OCI-LY1 (cell line): ENCODE data around the gene FNTB.

Experiments
- H2AFZ ChIP-seq: fragments of 200-600 bp; sonication (generic), shearing (Covaris generic); 2 replicates; pipeline ENCODE4 v1.6.0; 2014; ENCODE audit warnings: antibody characterized with exemption, mild to moderate bottlenecking, low read length
- H3F3A ChIP-seq: fragments of 200-600 bp; sonication (generic), shearing (Covaris generic); 2 replicates; pipeline ENCODE4 v1.6.0; 2014; ENCODE audit warnings: mild to moderate bottlenecking, antibody characterized with exemption, low read length, moderate library complexity; ENCODE audit not compliant: insufficient read depth
- H3K27ac ChIP-seq: fragments of 200-600 bp; sonication (generic); 2 replicates; pipeline ENCODE4 v1.5.1; 2014; ENCODE audit warnings: low read length, mixed run types, mild to moderate bottlenecking, low read depth; ENCODE audit not compliant: poor library complexity, severe bottlenecking
- H3K27me3 ChIP-seq: fragments of 200-600 bp; sonication (generic); 2 replicates; pipeline ENCODE4 v1.6.0; 2014; ENCODE audit warnings: antibody characterized with exemption, mild to moderate bottlenecking, low read length, moderate library complexity; ENCODE audit not compliant: insufficient read depth
- H3K36me3 ChIP-seq: fragments of 200-600 bp; sonication (generic); 2 replicates; pipeline ENCODE4 v1.6.1; 2014; ENCODE audit warnings: mild to moderate bottlenecking, antibody characterized with exemption, low read length, moderate library complexity, mixed read lengths; ENCODE audit not compliant: insufficient read depth
- H3K4me1 ChIP-seq: fragments of 200-600 bp; sonication (generic); 2 replicates; pipeline ENCODE4 v1.5.1; 2014; ENCODE audit warnings: mild to moderate bottlenecking, low read length, moderate library complexity; ENCODE audit not compliant: insufficient read depth, severe bottlenecking
- H3K4me2 ChIP-seq: fragments of 200-600 bp; sonication (generic), shearing (Covaris generic); 2 replicates; pipeline ENCODE4 v1.6.1; 2014; ENCODE audit warnings: low read length
- H3K4me3 ChIP-seq: fragments of 200-600 bp; sonication (generic); 2 replicates; pipeline ENCODE4 v1.5.1; 2014; ENCODE audit warnings: low read length, low read depth, mild to moderate bottlenecking, mixed read lengths; ENCODE audit not compliant: poor library complexity, severe bottlenecking
- H3K79me2 ChIP-seq: fragments of 200-600 bp; shearing (Covaris generic); 2 replicates; pipeline ENCODE4 v1.6.1; 2016; ENCODE audit warnings: mixed run types, low read length, mixed read lengths; ENCODE audit not compliant: insufficient read depth
- H3K9ac ChIP-seq: fragments of 200-600 bp; sonication (generic), shearing (Covaris generic); 2 replicates; pipeline ENCODE4 v1.6.1; 2014; ENCODE audit warnings: mild to moderate bottlenecking, low read length, mixed read lengths
- H3K9me2 ChIP-seq: fragments of 200-600 bp; sonication (generic), shearing (Covaris generic); 2 replicates; pipeline ENCODE4 v1.6.1; 2014; ENCODE audit warnings: low read depth, mild to moderate bottlenecking, low read length, mixed read lengths
- H3K9me3 ChIP-seq: fragments of 200-600 bp; shearing (Covaris generic); 2 replicates; pipeline ENCODE4 v1.6.1; 2014; ENCODE audit warnings: low read length, mixed read lengths
- H4K20me1 ChIP-seq: fragments of 200-600 bp; sonication (generic), shearing (Covaris generic); 2 replicates; pipeline ENCODE4 v1.6.0; 2016; ENCODE audit warnings: mild to moderate bottlenecking, low read length; ENCODE audit not compliant: insufficient read depth
- CTCF ChIP-seq: fragments of 200-600 bp; sonication (generic), shearing (Covaris generic); IDR thresholded peaks from 2 replicates; pipeline ENCODE4 v1.5.1; 2017; ENCODE audit warnings: mild to moderate bottlenecking, antibody characterized with exemption, low read length, moderate library complexity, mixed read lengths
- EZH2 ChIP-seq: fragments of 200-600 bp; sonication (generic), shearing (Covaris generic); IDR thresholded peaks from 2 replicates; pipeline ENCODE4 v1.8.0; 2017; ENCODE audit warnings: borderline replicate concordance, mixed run types, mild to moderate bottlenecking, antibody characterized with exemption, low read length, moderate library complexity, mixed read lengths

The FNTB gene

GRCh38 chr14:65041434-65041915, 54.8 kb downstream of the FNTB start:
- Histone ChIP-seq H3K27ac (no peak overlapping the region), H3F3A (no peaks in the 10 kb centered on the region), H4K20me1 (no peaks in the 10 kb centered on the region), H3K27me3 (no peaks in the 10 kb centered on the region), H3K36me3 (peaks cover 21% of the 10 kb centered on the region), H2AFZ (no peak overlapping the region), H3K4me2 (no peak overlapping the region), H3K79me2 (no peaks in the 10 kb centered on the region), H3K9ac (no peak overlapping the region), H3K9me2 (no peaks in the 10 kb centered on the region), H3K4me1 (peaks cover 6% of the 10 kb centered on the region), H3K4me3 (no peak overlapping the region), H3K9me3 (no peaks in the 10 kb centered on the region)
- TF ChIP-seq EZH2 = no peak
- no peak for TF ChIP-seq CTCF

- Histone ChIP-seq H3K27me3 (no peaks in the 10 kb centered on the region), H4K20me1 (no peaks in the 10 kb centered on the region), H3K79me2 (no peaks in the 10 kb centered on the region), H3K27ac (no peak overlapping the region), H3K4me1 (peaks cover 6% of the 10 kb centered on the region), H3F3A (no peaks in the 10 kb centered on the region), H3K4me2 (no peak overlapping the region), H3K36me3 (peaks cover 21% of the 10 kb centered on the region), H3K4me3 (no peak overlapping the region), H2AFZ (no peak overlapping the region), H3K9me2 (no peaks in the 10 kb centered on the region), H3K9ac (no peak overlapping the region), H3K9me3 (no peaks in the 10 kb centered on the region)
- TF ChIP-seq EZH2 = no peak
Measured at GRCh38 chr14:65042296-65042695, 55.6 kb downstream of the FNTB start.

GRCh38 chr14:65042731-65043372, 56.2 kb downstream of the FNTB start:
- no peak overlapping the region for H3K27ac ChIP-seq
- H3K4me1 ChIP-seq = peaks cover 6% of the 10 kb centered on the region
- H3K36me3 ChIP-seq = peaks cover 21% of the 10 kb centered on the region
- H3K9ac ChIP-seq = no peak overlapping the region
- no peak overlapping the region for H3K4me3 ChIP-seq
- H3F3A ChIP-seq = no peaks in the 10 kb centered on the region
- H3K4me2 ChIP-seq = no peak overlapping the region
- TF ChIP-seq EZH2 (no peak), CTCF (no peak)
- H3K27me3 ChIP-seq = no peaks in the 10 kb centered on the region
- H3K79me2 ChIP-seq = no peaks in the 10 kb centered on the region
- no peak overlapping the region for H2AFZ ChIP-seq
- H3K9me2 ChIP-seq = no peaks in the 10 kb centered on the region
- no peaks in the 10 kb centered on the region for H4K20me1 ChIP-seq
- no peaks in the 10 kb centered on the region for H3K9me3 ChIP-seq
